SK-N-MC (cell line): ENCODE data around the gene CD300LD.

ENCODE experiments used
- DNase-seq: peaks from one replicate; pipeline ENCODE4 v3.0.0-alpha.2; 2011; ENCODE audit warnings: low read depth, low spot score
- H3K27ac ChIP-seq: fragments of 200-600 bp; sonication (generic); 2 replicates; pipeline ENCODE4 v1.5.1; 2016; ENCODE audit warnings: mixed run types
- H3K36me3 ChIP-seq: fragments of 200-600 bp; sonication (generic); 2 replicates; pipeline ENCODE4 v1.6.1; 2017; ENCODE audit warnings: antibody characterized with exemption, low read length, mixed read lengths; ENCODE audit not compliant: insufficient read depth
- H3K4me3 ChIP-seq: fragments of 200-600 bp; sonication (generic); 2 replicates; pipeline ENCODE4 v1.5.1; 2016
- H3K9ac ChIP-seq: fragments of 200-600 bp; sonication (generic); 2 replicates; pipeline ENCODE4 v1.8.0; 2017; ENCODE audit warnings: mixed run types, mixed read lengths; ENCODE audit not compliant: insufficient read length
- H3K9me3 ChIP-seq: fragments of 200-600 bp; sonication (generic); 2 replicates; pipeline ENCODE4 v1.6.1; 2017; ENCODE audit warnings: low read depth, mild to moderate bottlenecking, antibody characterized with exemption, low read length, moderate library complexity, mixed read lengths
- EZH2 ChIP-seq: fragments of 200-600 bp; sonication (generic); IDR thresholded peaks from one replicate; pipeline ENCODE4 v1.6.1; 2017; ENCODE audit warnings: antibody characterized with exemption
- FOXP2 ChIP-seq: optimal IDR thresholded peaks from 2 replicates; pipeline ENCODE3; 2011; ENCODE audit warnings: mild to moderate bottlenecking, moderate library complexity; ENCODE audit not compliant: insufficient read depth; ENCODE audit errors: extremely low read length, control extremely low read depth
- POLR2AphosphoS5 ChIP-seq: IDR thresholded peaks from 2 replicates; pipeline ENCODE4 v1.6.1; 2012; ENCODE audit warnings: mild to moderate bottlenecking, low read depth, low read length, borderline replicate concordance

Gene CD300LD

DNA sequence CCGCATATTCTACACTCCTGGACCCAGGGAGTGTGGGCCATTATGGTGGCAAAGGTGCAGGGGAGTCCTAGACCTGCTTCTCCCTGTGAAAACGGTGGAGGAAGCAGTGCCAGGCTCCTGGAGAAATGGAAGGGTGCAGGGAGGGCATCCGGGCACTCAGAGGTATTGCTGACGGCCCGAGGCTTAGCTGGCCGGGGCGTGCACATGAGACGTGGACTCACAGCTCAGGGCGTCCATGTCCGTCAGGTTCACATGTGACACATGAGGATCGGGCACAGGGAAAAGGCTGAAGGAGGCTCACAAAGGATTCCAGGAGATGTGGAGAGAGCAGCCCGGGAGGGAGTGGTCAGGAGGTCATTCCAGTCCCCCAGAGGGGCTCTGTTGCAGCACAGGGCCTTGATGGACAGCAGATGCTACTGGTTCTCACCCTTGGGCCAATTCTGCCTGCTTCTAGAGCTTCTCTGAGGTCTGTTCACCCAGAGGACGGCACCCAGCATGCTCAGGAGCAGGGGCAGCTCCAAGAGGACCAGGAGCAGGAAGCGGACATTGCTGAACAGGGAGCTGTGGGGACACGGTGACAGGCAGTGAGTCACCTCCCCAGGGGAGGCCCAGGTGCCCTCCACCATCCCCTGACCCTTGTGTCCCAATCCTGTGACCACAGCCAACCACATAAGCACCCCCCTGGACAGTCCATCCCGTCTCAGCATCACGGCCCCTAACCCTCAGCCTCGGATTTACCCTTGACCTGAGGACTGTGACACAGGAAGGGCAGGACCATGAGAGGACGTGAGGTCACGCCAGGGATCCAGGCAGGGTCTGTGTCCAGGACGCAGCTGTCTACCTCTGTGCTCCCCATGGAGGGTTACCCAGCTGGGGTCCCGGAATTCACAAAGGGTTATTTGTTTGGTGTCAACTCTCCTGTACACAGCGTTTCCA is 50.6 kb downstream of the CD300LD start:
- Histone ChIP-seq H3K36me3 (no peaks in the 10 kb centered on the region), H3K9me3 (no peaks in the 10 kb centered on the region), H3K4me3 (no peak overlapping the region), H3K27ac (no peak overlapping the region), H3K9ac (no peak overlapping the region)
- DNase-seq, result no peak
- no peak for TF ChIP-seq FOXP2
- no peak for TF ChIP-seq EZH2
- TF ChIP-seq POLR2AphosphoS5, result no peak

DNA sequence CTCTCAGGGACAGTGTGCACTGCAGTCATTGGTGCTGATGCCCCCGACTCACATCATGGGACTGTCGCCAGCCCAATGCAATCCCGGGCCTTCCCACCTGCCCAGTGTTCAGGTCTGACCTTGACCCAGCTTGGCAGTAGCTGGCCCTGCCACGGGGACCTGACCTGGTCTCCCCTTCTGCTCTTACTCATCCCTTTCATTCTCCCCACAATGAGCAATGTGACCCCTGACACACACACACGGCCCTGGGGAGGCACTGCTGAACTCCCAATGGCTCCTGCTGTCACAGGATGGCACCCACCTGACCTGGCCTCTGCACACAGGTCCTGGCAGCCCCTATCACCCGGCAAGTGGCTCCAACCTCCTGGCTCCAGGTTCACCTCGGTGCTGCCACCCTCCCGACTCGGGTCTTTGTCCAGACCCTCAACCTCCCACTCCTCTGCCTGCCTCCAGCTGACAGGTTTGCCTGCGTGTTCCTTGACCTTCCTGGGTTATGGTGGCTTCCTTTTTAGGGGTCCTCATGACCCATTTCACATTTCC is 52.7 kb downstream of the CD300LD start:
- no peak for DNase-seq
- TF ChIP-seq POLR2AphosphoS5 (no peak), EZH2 (no peak), FOXP2 (no peak)
- Histone ChIP-seq H3K9ac (no peak overlapping the region), H3K9me3 (no peaks in the 10 kb centered on the region), H3K4me3 (no peak overlapping the region), H3K27ac (no peak overlapping the region), H3K36me3 (no peaks in the 10 kb centered on the region)

DNA sequence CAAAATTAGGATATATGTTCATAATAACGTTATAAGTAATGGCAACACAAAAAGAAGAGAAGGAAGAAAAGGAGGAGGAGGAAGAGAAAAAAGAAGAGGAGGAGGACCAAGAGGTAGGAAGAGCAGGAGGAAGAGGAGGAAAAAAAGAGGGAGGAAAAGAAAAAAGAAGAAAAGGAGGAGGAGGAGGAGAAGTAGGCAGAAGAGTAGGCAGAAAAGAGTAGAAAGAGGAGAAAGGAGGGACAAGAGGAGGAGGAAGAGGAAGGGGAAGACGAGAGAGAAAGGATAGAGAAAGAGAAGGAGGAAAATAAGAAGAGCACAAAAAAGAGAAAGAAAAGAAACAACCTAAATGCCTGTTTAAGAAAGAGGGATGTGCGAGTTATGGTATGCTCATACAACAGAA is 55.2 kb downstream of the CD300LD start:
- no peak for DNase-seq
- Histone ChIP-seq H3K9ac (no peak overlapping the region), H3K27ac (no peak overlapping the region), H3K36me3 (no peaks in the 10 kb centered on the region), H3K9me3 (no peaks in the 10 kb centered on the region), H3K4me3 (no peak overlapping the region)
- TF ChIP-seq POLR2AphosphoS5, result no peak
- TF ChIP-seq FOXP2, result no peak
- no peak for TF ChIP-seq EZH2

DNA sequence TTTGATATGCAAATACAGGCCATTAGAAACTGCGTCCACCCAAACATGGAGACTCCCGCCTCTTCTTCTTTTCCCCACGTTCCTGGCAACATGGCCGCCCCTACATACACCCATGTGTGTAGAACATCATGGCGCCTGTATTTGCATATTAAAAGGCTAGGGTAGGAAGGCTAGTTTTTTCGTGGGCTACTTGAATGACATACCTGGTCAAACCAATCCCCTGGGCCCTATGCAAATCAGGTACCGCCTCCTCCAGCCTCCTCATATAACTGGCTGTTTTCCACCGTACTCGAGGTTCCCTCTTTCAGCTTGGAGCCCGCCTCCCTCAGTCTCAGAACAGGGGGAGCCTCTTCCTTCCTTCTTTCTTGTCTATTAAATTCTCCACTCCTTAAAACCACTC is 60.0 kb downstream of the CD300LD start:
- H3K4me3 ChIP-seq, result no peak overlapping the region
- H3K27ac ChIP-seq, result no peak overlapping the region
- TF ChIP-seq POLR2AphosphoS5 (no peak), FOXP2 (no peak), EZH2 (no peak)
- no peaks in the 10 kb centered on the region for H3K36me3 ChIP-seq
- no peak overlapping the region for H3K9ac ChIP-seq
- no peak for DNase-seq
- no peaks in the 10 kb centered on the region for H3K9me3 ChIP-seq

DNA sequence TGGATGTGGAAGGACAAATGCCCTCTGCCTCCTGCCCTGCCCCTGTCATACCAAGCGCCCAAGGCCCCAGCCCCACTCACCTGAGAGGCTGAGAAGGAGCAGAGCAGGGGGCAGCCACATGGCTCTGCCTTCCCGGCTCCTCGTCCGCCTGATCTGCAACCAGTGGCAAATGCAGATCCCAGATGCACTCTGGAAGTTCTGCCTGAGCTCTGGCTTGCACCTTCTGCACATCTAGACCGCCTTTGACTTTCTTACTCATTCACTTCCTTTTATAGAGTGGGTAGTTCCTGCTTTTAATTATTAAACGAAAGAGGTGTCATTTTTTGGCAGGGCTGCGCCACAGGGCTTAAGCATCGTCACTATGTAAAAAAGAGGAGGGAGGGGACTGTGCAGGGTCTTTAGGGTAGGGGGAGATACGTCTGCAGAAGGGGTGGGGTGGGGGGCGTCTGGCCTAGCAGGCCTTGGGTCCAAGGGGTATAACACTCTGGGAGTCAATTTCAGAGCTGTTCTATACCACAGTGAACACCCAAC is 60.8 kb downstream of the CD300LD start, which contains the start of gene CD300LB:
Gene CD300LB, minus strand, starts transcription at position 245 of the 531 bp plus-strand sequence. Its CDS starts 125 bp downstream, at position 120.
- no peak for TF ChIP-seq EZH2
- no peak for TF ChIP-seq POLR2AphosphoS5
- no peak for TF ChIP-seq FOXP2
- no peak for DNase-seq
- Histone ChIP-seq H3K36me3 (no peaks in the 10 kb centered on the region), H3K4me3 (no peak within 1 kb of the TSS), H3K9me3 (no peaks in the 10 kb centered on the region), H3K27ac (no peak within 1 kb of the TSS), H3K9ac (no peak within 1 kb of the TSS)

DNA sequence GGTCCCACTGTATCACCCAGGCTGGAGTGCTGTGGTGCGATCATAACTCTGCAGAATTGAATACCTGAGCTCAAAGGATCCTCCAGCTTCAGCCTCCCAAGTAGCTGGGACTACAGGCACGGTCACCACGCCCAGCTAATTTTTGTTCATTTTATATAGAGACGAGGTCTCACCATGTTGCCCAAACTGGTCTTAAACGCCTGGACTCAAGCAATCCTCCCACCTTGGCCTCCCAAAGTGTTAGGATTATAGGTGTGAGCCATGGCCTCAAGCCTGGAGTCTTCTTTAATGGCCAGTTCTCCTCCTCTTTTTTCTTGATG is 61.3 kb downstream of the CD300LD start:
- TF ChIP-seq FOXP2 (no peak), EZH2 (no peak), POLR2AphosphoS5 (no peak)
- H3K27ac ChIP-seq, result no peak overlapping the region
- H3K4me3 ChIP-seq, result no peak overlapping the region
- no peaks in the 10 kb centered on the region for H3K9me3 ChIP-seq
- no peaks in the 10 kb centered on the region for H3K36me3 ChIP-seq
- DNase-seq, result no peak
- H3K9ac ChIP-seq, result no peak overlapping the region
